ENCODE results near the gene TMEM87B.

TMEM87B gene

DNA sequence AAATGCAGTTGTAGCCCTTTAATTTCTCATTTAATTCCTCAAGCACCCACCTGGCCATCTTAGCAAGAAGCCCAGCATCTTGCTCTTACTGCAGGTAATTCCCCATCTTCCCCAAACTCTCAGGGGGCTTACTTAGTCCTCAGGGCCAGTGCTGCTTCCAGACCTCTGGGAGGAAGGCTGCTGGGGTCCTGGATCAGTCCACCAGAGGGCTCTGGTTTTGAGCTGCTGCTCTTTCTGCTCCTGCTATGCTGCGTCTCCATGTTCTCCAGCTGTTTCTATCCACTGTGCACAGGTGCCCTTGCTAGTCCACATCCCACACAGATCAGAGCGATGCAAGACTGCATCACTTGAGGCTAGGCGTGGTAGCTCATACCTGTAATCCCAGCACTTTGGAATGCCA, 34.5 kb upstream of the TMEM87B start:
- Histone ChIP-seq H3K9me3 (ENCODE audit: control insufficient read depth in 1 of 2, low read length in 2 of 2) (no peaks in the 10 kb centered on the region), H3K27me3 (ENCODE audit: control insufficient read depth in 1 of 2, insufficient read depth in 2 of 2, low read length in 2 of 2) (no peaks in the 10 kb centered on the region), H3K27ac (ENCODE audit: low read depth, low read length) (no peak overlapping the region), H3K4me1 (ENCODE audit: control insufficient read depth in 1 of 2, insufficient read depth in 2 of 2, low read length in 2 of 2) (peaks cover 0 to 8% of the 10 kb centered on the region in 2 donors), H3K36me3 (ENCODE audit: control insufficient read depth in 1 of 2, insufficient read depth in 2 of 2, low read length in 2 of 2) (peaks cover 0 to 10% of the 10 kb centered on the region in 2 donors), H3K9ac (ENCODE audit: low read depth in 1 of 2, low read length in 2 of 2) (no peak overlapping the region), H3K4me3 (ENCODE audit: low read depth in 1 of 2, low read length in 2 of 2) (no peak overlapping the region)

DNA sequence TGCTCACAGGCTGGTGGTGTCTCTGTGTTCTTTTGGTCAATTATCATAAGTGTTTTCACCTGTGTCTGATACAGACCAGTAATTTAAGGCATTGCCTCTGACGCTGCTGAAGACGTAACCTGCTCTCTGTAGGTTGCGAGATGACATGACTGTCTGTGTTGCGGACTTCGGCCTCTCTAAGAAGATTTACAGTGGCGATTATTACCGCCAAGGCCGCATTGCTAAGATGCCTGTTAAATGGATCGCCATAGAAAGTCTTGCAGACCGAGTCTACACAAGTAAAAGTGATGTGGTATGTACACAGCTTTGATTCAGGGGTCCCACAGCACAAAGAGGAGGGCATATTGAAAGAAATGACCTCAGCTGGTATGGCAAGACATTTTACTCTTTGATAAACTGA, 33.8 kb upstream of the TMEM87B start:
- Histone ChIP-seq H3K4me3 (ENCODE audit: low read depth in 1 of 2, low read length in 2 of 2) (no peak overlapping the region), H3K9me3 (ENCODE audit: control insufficient read depth in 1 of 2, low read length in 2 of 2) (no peaks in the 10 kb centered on the region), H3K9ac (ENCODE audit: low read depth in 1 of 2, low read length in 2 of 2) (no peak overlapping the region), H3K27ac (ENCODE audit: low read depth, low read length) (no peak overlapping the region), H3K27me3 (ENCODE audit: control insufficient read depth in 1 of 2, insufficient read depth in 2 of 2, low read length in 2 of 2) (no peaks in the 10 kb centered on the region), H3K4me1 (ENCODE audit: control insufficient read depth in 1 of 2, insufficient read depth in 2 of 2, low read length in 2 of 2) (peaks cover 0 to 8% of the 10 kb centered on the region in 2 donors), H3K36me3 (ENCODE audit: control insufficient read depth in 1 of 2, insufficient read depth in 2 of 2, low read length in 2 of 2) (peaks cover 0 to 10% of the 10 kb centered on the region in 2 donors)

GRCh38 chr2:112021781-112022231, 33.3 kb upstream of the TMEM87B start:
- H3K4me1 ChIP-seq (ENCODE audit: control insufficient read depth in 1 of 2, insufficient read depth in 2 of 2, low read length in 2 of 2) = peaks cover 0 to 8% of the 10 kb centered on the region in 2 donors
- H3K9ac ChIP-seq (ENCODE audit: low read depth in 1 of 2, low read length in 2 of 2) = no peak overlapping the region
- H3K27ac ChIP-seq (ENCODE audit: low read depth, low read length) = no peak overlapping the region
- peaks cover 0 to 10% of the 10 kb centered on the region in 2 donors for H3K36me3 ChIP-seq (ENCODE audit: control insufficient read depth in 1 of 2, insufficient read depth in 2 of 2, low read length in 2 of 2)
- H3K27me3 ChIP-seq (ENCODE audit: control insufficient read depth in 1 of 2, insufficient read depth in 2 of 2, low read length in 2 of 2) = no peaks in the 10 kb centered on the region
- no peaks in the 10 kb centered on the region for H3K9me3 ChIP-seq (ENCODE audit: control insufficient read depth in 1 of 2, low read length in 2 of 2)
- H3K4me3 ChIP-seq (ENCODE audit: low read depth in 1 of 2, low read length in 2 of 2) = no peak overlapping the region

GRCh38 chr2:112023707-112024106, 31.4 kb upstream of the TMEM87B start:
- Histone ChIP-seq H3K9ac (ENCODE audit: low read depth in 1 of 2, low read length in 2 of 2) (no peak overlapping the region), H3K27ac (ENCODE audit: low read depth, low read length) (no peak overlapping the region), H3K36me3 (ENCODE audit: control insufficient read depth in 1 of 2, insufficient read depth in 2 of 2, low read length in 2 of 2) (peaks cover 0 to 12% of the 10 kb centered on the region in 2 donors), H3K27me3 (ENCODE audit: control insufficient read depth in 1 of 2, insufficient read depth in 2 of 2, low read length in 2 of 2) (no peaks in the 10 kb centered on the region), H3K9me3 (ENCODE audit: control insufficient read depth in 1 of 2, low read length in 2 of 2) (no peaks in the 10 kb centered on the region), H3K4me3 (ENCODE audit: low read depth in 1 of 2, low read length in 2 of 2) (no peak overlapping the region), H3K4me1 (ENCODE audit: control insufficient read depth in 1 of 2, insufficient read depth in 2 of 2, low read length in 2 of 2) (peaks cover 3 to 8% of the 10 kb centered on the region in 2 donors)

- peaks cover 3 to 9% of the 10 kb centered on the region in 2 donors for H3K4me1 ChIP-seq (ENCODE audit: control insufficient read depth in 1 of 2, insufficient read depth in 2 of 2, low read length in 2 of 2)
- no peaks in the 10 kb centered on the region for H3K9me3 ChIP-seq (ENCODE audit: control insufficient read depth in 1 of 2, low read length in 2 of 2)
- H3K36me3 ChIP-seq (ENCODE audit: control insufficient read depth in 1 of 2, insufficient read depth in 2 of 2, low read length in 2 of 2) = peaks cover 0 to 12% of the 10 kb centered on the region in 2 donors
- no peaks in the 10 kb centered on the region for H3K27me3 ChIP-seq (ENCODE audit: control insufficient read depth in 1 of 2, insufficient read depth in 2 of 2, low read length in 2 of 2)
- no peak overlapping the region for H3K27ac ChIP-seq (ENCODE audit: low read depth, low read length)
- H3K4me3 ChIP-seq (ENCODE audit: low read depth in 1 of 2, low read length in 2 of 2) = no peak overlapping the region
- no peak overlapping the region for H3K9ac ChIP-seq (ENCODE audit: low read depth in 1 of 2, low read length in 2 of 2)
Observed at GRCh38 chr2:112024231-112024630, 30.8 kb upstream of the TMEM87B start.

DNA sequence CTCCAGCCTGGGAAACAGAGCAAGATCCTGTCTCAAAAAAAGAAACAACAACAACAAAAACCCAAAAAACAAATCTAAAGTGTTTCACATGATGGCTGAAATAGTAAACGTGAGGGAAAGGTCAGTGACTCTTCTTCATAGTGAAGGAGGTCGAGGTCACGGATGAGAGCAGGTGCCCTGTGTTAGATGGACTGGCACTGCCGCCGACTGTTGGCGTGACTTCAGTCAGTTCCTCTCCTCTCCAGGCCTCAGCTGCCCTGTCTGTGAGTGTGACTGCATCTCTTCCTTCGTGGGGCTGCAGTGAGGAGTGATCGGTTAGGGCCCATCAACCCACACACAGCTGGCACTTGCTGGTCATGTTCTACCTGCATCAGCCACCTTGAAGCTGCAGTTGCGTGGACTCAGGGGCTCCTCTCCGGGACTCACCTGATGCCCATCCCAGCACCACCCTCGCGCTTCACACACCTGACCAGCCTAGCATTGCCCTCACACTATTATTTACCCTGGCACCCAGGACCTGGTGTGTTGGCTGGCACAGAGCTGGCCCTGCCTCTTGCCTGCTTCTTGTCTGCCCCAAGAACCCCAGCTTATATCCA, 30.1 kb upstream of the TMEM87B start:
- H3K27ac ChIP-seq (ENCODE audit: low read depth, low read length) = no peak overlapping the region
- H3K4me1 ChIP-seq (ENCODE audit: control insufficient read depth in 1 of 2, insufficient read depth in 2 of 2, low read length in 2 of 2) = peaks cover 3 to 13% of the 10 kb centered on the region in 2 donors
- no peaks in the 10 kb centered on the region for H3K27me3 ChIP-seq (ENCODE audit: control insufficient read depth in 1 of 2, insufficient read depth in 2 of 2, low read length in 2 of 2)
- H3K9ac ChIP-seq (ENCODE audit: low read depth in 1 of 2, low read length in 2 of 2) = no peak overlapping the region
- H3K4me3 ChIP-seq (ENCODE audit: low read depth in 1 of 2, low read length in 2 of 2) = no peak overlapping the region
- no peaks in the 10 kb centered on the region for H3K9me3 ChIP-seq (ENCODE audit: control insufficient read depth in 1 of 2, low read length in 2 of 2)
- H3K36me3 ChIP-seq (ENCODE audit: control insufficient read depth in 1 of 2, insufficient read depth in 2 of 2, low read length in 2 of 2) = peaks cover 0 to 9% of the 10 kb centered on the region in 2 donors

DNA sequence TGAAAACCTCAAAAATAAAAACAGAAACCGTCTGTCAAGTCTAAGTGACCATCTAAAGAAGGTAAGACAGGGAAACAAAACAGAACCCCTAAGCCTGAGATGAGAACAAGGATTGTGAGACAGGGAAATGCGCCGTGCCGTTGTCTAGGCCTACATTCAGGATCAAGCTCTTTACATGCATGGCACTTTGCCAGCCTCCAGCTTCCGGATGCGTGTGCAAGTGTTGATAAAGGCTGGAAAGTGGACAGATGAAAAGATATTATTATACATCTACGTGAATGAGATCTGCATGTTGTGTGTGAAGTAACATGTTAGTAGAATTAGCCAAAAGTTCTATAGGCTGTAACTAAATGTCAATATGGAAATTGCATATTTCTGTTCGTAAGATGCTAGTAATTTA, 28.6 kb upstream of the TMEM87B start:
- Histone ChIP-seq H3K36me3 (ENCODE audit: control insufficient read depth in 1 of 2, insufficient read depth in 2 of 2, low read length in 2 of 2) (peaks cover 0 to 9% of the 10 kb centered on the region in 2 donors), H3K4me1 (ENCODE audit: control insufficient read depth in 1 of 2, insufficient read depth in 2 of 2, low read length in 2 of 2) (peaks cover 7 to 13% of the 10 kb centered on the region in 2 donors)

DNA sequence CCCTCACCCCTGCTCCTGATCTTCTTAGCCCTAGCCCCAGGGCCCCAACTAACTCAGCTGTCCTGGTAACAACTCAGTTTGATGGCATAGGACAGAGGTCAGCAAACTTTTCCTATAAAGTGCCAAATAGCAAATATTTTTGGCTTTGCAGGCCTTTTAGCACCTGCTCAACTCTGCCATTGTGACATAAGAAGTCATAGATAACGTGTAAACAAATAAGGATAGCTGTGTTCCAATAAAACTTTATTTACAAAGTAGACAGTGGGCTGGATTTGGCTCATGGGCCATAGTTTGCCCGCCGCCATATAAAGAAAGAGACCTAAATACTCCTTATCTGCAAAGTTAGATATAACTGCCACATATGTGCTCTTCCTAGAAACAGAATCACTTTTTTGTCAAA, 27.3 kb upstream of the TMEM87B start:
- no peaks in the 10 kb centered on the region for H3K9me3 ChIP-seq (ENCODE audit: control insufficient read depth in 1 of 2, low read length in 2 of 2)
- H3K4me1 ChIP-seq (ENCODE audit: control insufficient read depth in 1 of 2, insufficient read depth in 2 of 2, low read length in 2 of 2) = peaks cover 17% of the 10 kb centered on the region in 2 donors
- no peaks in the 10 kb centered on the region for H3K27me3 ChIP-seq (ENCODE audit: control insufficient read depth in 1 of 2, insufficient read depth in 2 of 2, low read length in 2 of 2)
- H3K4me3 ChIP-seq (ENCODE audit: low read depth in 1 of 2, low read length in 2 of 2) = no peak overlapping the region
- H3K36me3 ChIP-seq (ENCODE audit: control insufficient read depth in 1 of 2, insufficient read depth in 2 of 2, low read length in 2 of 2) = peaks cover 0 to 5% of the 10 kb centered on the region in 2 donors
- no peak overlapping the region for H3K9ac ChIP-seq (ENCODE audit: low read depth in 1 of 2, low read length in 2 of 2)
- H3K27ac ChIP-seq (ENCODE audit: low read depth, low read length) = no peak overlapping the region

More for the DNA sequence above, 28.6 kb upstream of the TMEM87B start:
- no peak overlapping the region for H3K27ac ChIP-seq (ENCODE audit: low read depth, low read length)
- no peaks in the 10 kb centered on the region for H3K9me3 ChIP-seq (ENCODE audit: control insufficient read depth in 1 of 2, low read length in 2 of 2)
- no peak overlapping the region for H3K4me3 ChIP-seq (ENCODE audit: low read depth in 1 of 2, low read length in 2 of 2)
- H3K27me3 ChIP-seq (ENCODE audit: control insufficient read depth in 1 of 2, insufficient read depth in 2 of 2, low read length in 2 of 2) = no peaks in the 10 kb centered on the region
- no peak overlapping the region for H3K9ac ChIP-seq (ENCODE audit: low read depth in 1 of 2, low read length in 2 of 2)

GRCh38 chr2:112029164-112029563, 25.9 kb upstream of the TMEM87B start:
- no peak overlapping the region for H3K9ac ChIP-seq (ENCODE audit: low read depth in 1 of 2, low read length in 2 of 2)
- H3K27ac ChIP-seq (ENCODE audit: low read depth, low read length) = no peak overlapping the region
- no peaks in the 10 kb centered on the region for H3K27me3 ChIP-seq (ENCODE audit: control insufficient read depth in 1 of 2, insufficient read depth in 2 of 2, low read length in 2 of 2)
- no peak overlapping the region for H3K4me3 ChIP-seq (ENCODE audit: low read depth in 1 of 2, low read length in 2 of 2)
- peaks cover 0 to 2% of the 10 kb centered on the region in 2 donors for H3K36me3 ChIP-seq (ENCODE audit: control insufficient read depth in 1 of 2, insufficient read depth in 2 of 2, low read length in 2 of 2)
- no peaks in the 10 kb centered on the region for H3K9me3 ChIP-seq (ENCODE audit: control insufficient read depth in 1 of 2, low read length in 2 of 2)
- peaks cover 17 to 21% of the 10 kb centered on the region in 2 donors for H3K4me1 ChIP-seq (ENCODE audit: control insufficient read depth in 1 of 2, insufficient read depth in 2 of 2, low read length in 2 of 2)

DNA sequence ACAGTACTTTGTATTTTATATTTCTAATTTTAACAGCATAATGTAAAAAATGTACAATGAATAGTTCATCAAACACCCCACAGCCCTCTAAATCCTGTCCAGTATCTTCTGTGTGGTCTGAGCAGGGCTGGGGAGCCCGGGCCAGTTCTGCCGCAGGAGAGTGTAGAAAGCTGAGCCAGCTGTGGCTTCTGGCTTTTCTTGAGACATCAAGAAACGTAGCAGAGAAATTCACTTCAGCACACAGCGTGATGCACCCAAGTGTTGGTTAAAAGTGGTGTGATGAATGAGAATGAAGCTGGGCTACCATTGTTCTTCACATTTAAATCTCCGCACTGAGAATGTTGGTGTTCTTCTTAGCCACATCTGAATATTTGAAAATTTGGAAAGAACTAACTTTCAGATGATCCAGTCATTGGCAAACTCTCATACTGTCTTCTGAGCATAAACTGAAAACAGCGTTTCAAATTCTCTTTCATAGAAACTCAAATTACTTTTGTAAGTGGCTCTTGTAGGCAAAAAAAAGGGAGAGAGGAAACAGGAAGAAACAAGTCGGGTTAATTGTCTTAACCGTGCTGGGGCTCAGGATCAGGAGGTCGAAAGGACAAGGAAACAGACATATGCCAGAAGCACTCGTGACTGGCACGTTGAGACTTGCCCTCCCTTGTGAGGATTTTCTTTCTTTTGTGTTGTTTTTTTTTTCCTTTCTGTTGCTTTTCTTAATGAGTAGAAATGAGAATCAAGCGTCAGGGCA, 23.4 kb upstream of the TMEM87B start:
- peaks cover 17 to 21% of the 10 kb centered on the region in 2 donors for H3K4me1 ChIP-seq (ENCODE audit: control insufficient read depth in 1 of 2, insufficient read depth in 2 of 2, low read length in 2 of 2)
- H3K9ac ChIP-seq (ENCODE audit: low read depth in 1 of 2, low read length in 2 of 2) = no peak overlapping the region
- H3K27ac ChIP-seq (ENCODE audit: low read depth, low read length) = no peak overlapping the region
- H3K9me3 ChIP-seq (ENCODE audit: control insufficient read depth in 1 of 2, low read length in 2 of 2) = no peaks in the 10 kb centered on the region
- peak overlapping the region in 1 of 2 donors; percentile 17 for H3K4me3 ChIP-seq (ENCODE audit: low read depth in 1 of 2, low read length in 2 of 2)
- peaks cover 0 to 2% of the 10 kb centered on the region in 2 donors for H3K36me3 ChIP-seq (ENCODE audit: control insufficient read depth in 1 of 2, insufficient read depth in 2 of 2, low read length in 2 of 2)
- H3K27me3 ChIP-seq (ENCODE audit: control insufficient read depth in 1 of 2, insufficient read depth in 2 of 2, low read length in 2 of 2) = no peaks in the 10 kb centered on the region
